ENCODE results near the gene SERPINI1. TPM values are rescaled to one million over a fixed set of nuclear protein-coding genes. Genes with fewer than 3 reads are reported as not detected.

Gene SERPINI1
- total and polyA plus RNA-seq, 9 of the 15 experiments (the other 6 are each of a cell fraction or from before 2014, with no cell fraction given), result 1.6 to 9.9 (median 3.5) TPM

DNA sequence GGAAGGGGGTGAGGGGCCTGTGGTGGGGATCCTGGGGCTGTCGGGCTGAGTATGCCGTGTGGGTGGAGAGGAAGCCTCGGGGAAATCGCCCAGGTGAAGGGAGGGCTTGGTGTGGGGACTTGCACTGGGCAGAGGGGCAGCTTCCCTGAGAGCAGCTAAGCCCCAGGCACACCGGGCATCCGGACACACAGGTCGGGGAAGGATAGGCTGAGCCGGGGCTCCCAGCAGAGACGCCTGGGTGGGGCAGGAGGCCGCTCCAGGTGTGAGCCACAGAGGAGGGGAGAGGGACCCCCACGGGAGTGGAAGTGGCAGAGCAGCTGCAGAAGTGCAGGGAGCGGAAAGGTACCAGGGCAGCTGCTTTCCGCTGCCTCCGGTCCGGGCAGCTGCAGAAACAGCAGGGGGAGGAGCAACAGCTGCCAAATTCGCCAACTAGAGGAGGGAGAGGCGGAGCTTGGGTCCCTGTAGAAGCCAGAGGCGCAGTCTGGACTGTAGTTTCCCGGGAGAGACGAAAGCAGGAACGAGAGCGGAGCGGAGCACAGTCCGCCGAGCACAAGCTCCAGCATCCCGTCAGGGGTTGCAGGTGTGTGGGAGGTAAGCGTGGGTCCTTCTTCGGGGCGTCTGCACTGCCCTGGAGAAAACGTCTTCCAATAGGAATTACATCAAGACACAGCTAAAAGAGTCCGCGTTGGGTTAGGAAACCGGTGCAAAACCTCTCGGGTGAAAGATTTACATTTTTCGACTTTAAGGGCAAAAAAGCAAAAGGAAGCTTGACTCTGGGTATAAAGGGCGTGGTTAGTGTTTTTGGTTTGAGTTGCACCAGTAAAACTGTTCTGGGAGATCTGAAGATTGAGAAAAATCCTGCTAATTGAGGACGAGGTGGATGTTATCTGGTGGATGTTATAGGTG lies at the start of gene SERPINI1 (continued):
- no peak for TF ChIP-seq OTX1 (CRISPR knock-in tag; IDR thresholded peaks at IDR 0.05)
- peak; percentile 45 for TF ChIP-seq ZFX (CRISPR knock-in tag; IDR thresholded peaks at IDR 0.05)
- no peak for TF ChIP-seq HMG20A (CRISPR knock-in tag; conservative IDR thresholded peaks at IDR 0.05)
- no peak for TF ChIP-seq ZKSCAN3 (CRISPR knock-in tag; IDR thresholded peaks at IDR 0.05)
- no peak for TF ChIP-seq SMAD4 (CRISPR knock-in tag; conservative IDR thresholded peaks at IDR 0.05)
- TF ChIP-seq, protein P1, sequence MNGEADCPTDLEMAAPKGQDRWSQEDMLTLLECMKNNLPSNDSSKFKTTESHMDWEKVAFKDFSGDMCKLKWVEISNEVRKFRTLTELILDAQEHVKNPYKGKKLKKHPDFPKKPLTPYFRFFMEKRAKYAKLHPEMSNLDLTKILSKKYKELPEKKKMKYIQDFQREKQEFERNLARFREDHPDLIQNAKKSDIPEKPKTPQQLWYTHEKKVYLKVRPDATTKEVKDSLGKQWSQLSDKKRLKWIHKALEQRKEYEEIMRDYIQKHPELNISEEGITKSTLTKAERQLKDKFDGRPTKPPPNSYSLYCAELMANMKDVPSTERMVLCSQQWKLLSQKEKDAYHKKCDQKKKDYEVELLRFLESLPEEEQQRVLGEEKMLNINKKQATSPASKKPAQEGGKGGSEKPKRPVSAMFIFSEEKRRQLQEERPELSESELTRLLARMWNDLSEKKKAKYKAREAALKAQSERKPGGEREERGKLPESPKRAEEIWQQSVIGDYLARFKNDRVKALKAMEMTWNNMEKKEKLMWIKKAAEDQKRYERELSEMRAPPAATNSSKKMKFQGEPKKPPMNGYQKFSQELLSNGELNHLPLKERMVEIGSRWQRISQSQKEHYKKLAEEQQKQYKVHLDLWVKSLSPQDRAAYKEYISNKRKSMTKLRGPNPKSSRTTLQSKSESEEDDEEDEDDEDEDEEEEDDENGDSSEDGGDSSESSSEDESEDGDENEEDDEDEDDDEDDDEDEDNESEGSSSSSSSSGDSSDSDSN (IDR thresholded peaks at IDR 0.05; ENCODE audit: borderline replicate concordance in 1 of 2, low read depth in 2 of 2, low read length in 2 of 2), result peak; percentile 25 to 94; a peak in 2 of 4 replicates
- no peak for TF ChIP-seq ZNF165 (CRISPR knock-in tag; IDR thresholded peaks at IDR 0.05; ENCODE audit: borderline replicate concordance)
- TF ChIP-seq, protein P2, sequence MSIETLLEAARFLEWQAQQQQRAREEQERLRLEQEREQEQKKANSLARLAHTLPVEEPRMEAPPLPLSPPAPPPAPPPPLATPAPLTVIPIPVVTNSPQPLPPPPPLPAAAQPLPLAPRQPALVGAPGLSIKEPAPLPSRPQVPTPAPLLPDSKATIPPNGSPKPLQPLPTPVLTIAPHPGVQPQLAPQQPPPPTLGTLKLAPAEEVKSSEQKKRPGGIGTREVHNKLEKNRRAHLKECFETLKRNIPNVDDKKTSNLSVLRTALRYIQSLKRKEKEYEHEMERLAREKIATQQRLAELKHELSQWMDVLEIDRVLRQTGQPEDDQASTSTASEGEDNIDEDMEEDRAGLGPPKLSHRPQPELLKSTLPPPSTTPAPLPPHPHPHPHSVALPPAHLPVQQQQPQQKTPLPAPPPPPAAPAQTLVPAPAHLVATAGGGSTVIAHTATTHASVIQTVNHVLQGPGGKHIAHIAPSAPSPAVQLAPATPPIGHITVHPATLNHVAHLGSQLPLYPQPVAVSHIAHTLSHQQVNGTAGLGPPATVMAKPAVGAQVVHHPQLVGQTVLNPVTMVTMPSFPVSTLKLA (conservative IDR thresholded peaks at IDR 0.05), result no peak
- no peak for TF ChIP-seq ZNF316 (IDR thresholded peaks at IDR 0.05)
- TF ChIP-seq, protein P3, sequence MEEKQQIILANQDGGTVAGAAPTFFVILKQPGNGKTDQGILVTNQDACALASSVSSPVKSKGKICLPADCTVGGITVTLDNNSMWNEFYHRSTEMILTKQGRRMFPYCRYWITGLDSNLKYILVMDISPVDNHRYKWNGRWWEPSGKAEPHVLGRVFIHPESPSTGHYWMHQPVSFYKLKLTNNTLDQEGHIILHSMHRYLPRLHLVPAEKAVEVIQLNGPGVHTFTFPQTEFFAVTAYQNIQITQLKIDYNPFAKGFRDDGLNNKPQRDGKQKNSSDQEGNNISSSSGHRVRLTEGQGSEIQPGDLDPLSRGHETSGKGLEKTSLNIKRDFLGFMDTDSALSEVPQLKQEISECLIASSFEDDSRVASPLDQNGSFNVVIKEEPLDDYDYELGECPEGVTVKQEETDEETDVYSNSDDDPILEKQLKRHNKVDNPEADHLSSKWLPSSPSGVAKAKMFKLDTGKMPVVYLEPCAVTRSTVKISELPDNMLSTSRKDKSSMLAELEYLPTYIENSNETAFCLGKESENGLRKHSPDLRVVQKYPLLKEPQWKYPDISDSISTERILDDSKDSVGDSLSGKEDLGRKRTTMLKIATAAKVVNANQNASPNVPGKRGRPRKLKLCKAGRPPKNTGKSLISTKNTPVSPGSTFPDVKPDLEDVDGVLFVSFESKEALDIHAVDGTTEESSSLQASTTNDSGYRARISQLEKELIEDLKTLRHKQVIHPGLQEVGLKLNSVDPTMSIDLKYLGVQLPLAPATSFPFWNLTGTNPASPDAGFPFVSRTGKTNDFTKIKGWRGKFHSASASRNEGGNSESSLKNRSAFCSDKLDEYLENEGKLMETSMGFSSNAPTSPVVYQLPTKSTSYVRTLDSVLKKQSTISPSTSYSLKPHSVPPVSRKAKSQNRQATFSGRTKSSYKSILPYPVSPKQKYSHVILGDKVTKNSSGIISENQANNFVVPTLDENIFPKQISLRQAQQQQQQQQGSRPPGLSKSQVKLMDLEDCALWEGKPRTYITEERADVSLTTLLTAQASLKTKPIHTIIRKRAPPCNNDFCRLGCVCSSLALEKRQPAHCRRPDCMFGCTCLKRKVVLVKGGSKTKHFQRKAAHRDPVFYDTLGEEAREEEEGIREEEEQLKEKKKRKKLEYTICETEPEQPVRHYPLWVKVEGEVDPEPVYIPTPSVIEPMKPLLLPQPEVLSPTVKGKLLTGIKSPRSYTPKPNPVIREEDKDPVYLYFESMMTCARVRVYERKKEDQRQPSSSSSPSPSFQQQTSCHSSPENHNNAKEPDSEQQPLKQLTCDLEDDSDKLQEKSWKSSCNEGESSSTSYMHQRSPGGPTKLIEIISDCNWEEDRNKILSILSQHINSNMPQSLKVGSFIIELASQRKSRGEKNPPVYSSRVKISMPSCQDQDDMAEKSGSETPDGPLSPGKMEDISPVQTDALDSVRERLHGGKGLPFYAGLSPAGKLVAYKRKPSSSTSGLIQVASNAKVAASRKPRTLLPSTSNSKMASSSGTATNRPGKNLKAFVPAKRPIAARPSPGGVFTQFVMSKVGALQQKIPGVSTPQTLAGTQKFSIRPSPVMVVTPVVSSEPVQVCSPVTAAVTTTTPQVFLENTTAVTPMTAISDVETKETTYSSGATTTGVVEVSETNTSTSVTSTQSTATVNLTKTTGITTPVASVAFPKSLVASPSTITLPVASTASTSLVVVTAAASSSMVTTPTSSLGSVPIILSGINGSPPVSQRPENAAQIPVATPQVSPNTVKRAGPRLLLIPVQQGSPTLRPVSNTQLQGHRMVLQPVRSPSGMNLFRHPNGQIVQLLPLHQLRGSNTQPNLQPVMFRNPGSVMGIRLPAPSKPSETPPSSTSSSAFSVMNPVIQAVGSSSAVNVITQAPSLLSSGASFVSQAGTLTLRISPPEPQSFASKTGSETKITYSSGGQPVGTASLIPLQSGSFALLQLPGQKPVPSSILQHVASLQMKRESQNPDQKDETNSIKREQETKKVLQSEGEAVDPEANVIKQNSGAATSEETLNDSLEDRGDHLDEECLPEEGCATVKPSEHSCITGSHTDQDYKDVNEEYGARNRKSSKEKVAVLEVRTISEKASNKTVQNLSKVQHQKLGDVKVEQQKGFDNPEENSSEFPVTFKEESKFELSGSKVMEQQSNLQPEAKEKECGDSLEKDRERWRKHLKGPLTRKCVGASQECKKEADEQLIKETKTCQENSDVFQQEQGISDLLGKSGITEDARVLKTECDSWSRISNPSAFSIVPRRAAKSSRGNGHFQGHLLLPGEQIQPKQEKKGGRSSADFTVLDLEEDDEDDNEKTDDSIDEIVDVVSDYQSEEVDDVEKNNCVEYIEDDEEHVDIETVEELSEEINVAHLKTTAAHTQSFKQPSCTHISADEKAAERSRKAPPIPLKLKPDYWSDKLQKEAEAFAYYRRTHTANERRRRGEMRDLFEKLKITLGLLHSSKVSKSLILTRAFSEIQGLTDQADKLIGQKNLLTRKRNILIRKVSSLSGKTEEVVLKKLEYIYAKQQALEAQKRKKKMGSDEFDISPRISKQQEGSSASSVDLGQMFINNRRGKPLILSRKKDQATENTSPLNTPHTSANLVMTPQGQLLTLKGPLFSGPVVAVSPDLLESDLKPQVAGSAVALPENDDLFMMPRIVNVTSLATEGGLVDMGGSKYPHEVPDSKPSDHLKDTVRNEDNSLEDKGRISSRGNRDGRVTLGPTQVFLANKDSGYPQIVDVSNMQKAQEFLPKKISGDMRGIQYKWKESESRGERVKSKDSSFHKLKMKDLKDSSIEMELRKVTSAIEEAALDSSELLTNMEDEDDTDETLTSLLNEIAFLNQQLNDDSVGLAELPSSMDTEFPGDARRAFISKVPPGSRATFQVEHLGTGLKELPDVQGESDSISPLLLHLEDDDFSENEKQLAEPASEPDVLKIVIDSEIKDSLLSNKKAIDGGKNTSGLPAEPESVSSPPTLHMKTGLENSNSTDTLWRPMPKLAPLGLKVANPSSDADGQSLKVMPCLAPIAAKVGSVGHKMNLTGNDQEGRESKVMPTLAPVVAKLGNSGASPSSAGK (IDR thresholded peaks at IDR 0.05), result no peak
- no peak for TF ChIP-seq ZFP1 (CRISPR knock-in tag; IDR thresholded peaks at IDR 0.05)
- TF ChIP-seq SNIP1 (IDR thresholded peaks at IDR 0.05; ENCODE audit: low read depth), result no peak

Data from K562 (cell line).